HG03103 (cell line): ENCODE data around the gene TEX13A.

ENCODE experiments used
- ATAC-seq: cut with Tn5 transposase; IDR thresholded peaks from one replicate; pipeline ENCODE4 v1.9.1; 2021; ENCODE audit warnings: low read depth; ENCODE audit not compliant: unreplicated experiment

Gene TEX13A

GRCh38 chrX:105179644-105180043 lies 40.9 kb downstream of the TEX13A start:
- ATAC-seq = no peak

GRCh38 chrX:105173071-105173470 lies 47.4 kb downstream of the TEX13A start:
- ATAC-seq = no peak
